ENCODE measurements around the gene SESN2. TPM values are rescaled to one million over a fixed set of nuclear protein-coding genes. Genes with fewer than 3 reads are reported as not detected.

The SESN2 gene, protein sequence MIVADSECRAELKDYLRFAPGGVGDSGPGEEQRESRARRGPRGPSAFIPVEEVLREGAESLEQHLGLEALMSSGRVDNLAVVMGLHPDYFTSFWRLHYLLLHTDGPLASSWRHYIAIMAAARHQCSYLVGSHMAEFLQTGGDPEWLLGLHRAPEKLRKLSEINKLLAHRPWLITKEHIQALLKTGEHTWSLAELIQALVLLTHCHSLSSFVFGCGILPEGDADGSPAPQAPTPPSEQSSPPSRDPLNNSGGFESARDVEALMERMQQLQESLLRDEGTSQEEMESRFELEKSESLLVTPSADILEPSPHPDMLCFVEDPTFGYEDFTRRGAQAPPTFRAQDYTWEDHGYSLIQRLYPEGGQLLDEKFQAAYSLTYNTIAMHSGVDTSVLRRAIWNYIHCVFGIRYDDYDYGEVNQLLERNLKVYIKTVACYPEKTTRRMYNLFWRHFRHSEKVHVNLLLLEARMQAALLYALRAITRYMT
- total RNA-seq: 14.7 TPM

GRCh38 chr1:28259252-28259933 is at the start of gene SESN2:
SESN2 (plus strand) TSS chr1:28259518; CDS start chr1:28259848, 330 bp downstream.
- Histone ChIP-seq H3K9me3 (no peaks in the 10 kb centered on the region), H3K27ac (peak within 1 kb of the TSS; percentile 94), H3K4me3 (peak within 1 kb of the TSS; percentile 99 to 100), H3K4me1 (peaks cover 22% of the 10 kb centered on the region), H3K27me3 (no peaks in the 10 kb centered on the region), H3K36me3 (no peaks in the 10 kb centered on the region)
- TF ChIP-seq, protein P1, sequence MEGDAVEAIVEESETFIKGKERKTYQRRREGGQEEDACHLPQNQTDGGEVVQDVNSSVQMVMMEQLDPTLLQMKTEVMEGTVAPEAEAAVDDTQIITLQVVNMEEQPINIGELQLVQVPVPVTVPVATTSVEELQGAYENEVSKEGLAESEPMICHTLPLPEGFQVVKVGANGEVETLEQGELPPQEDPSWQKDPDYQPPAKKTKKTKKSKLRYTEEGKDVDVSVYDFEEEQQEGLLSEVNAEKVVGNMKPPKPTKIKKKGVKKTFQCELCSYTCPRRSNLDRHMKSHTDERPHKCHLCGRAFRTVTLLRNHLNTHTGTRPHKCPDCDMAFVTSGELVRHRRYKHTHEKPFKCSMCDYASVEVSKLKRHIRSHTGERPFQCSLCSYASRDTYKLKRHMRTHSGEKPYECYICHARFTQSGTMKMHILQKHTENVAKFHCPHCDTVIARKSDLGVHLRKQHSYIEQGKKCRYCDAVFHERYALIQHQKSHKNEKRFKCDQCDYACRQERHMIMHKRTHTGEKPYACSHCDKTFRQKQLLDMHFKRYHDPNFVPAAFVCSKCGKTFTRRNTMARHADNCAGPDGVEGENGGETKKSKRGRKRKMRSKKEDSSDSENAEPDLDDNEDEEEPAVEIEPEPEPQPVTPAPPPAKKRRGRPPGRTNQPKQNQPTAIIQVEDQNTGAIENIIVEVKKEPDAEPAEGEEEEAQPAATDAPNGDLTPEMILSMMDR (IDR thresholded peaks at IDR 0.05): peak in 1 of 3 experiments; percentile 8
- TF ChIP-seq POLR2AphosphoS5 (IDR thresholded peaks at IDR 0.05; ENCODE audit: insufficient read depth in 1 of 2, low read depth in 1 of 2): peak; percentile 94 to 99
- peak; percentile 76 to 99 for TF ChIP-seq POLR2A (IDR thresholded peaks at IDR 0.05)
- intact Hi-C loops (cut with DNase I): loop anchor here (2.0 kb wide), 1 partner anchor 25 kb away; no protein-coding TSS in a partner anchor
- peak in 1 of 2 donors; percentile 100 for DNase-seq (ENCODE audit: extremely low spot score in 2 of 2)

- no peak for DNase-seq (ENCODE audit: extremely low spot score in 2 of 2)
- Histone ChIP-seq H3K4me1 (no peaks in the 10 kb centered on the region), H3K27me3 (no peaks in the 10 kb centered on the region), H3K4me3 (no peak overlapping the region), H3K36me3 (peaks cover 0 to 65% of the 10 kb centered on the region in 2 donors), H3K9me3 (no peaks in the 10 kb centered on the region), H3K27ac (no peak overlapping the region)
- intact Hi-C loops (cut with DNase I): loop anchor here (10.0 kb wide), 1 partner anchor 115 kb away; no protein-coding TSS in a partner anchor
- no peak for TF ChIP-seq POLR2A (IDR thresholded peaks at IDR 0.05)
Observed at GRCh38 chr1:28209700-28210099, 49.6 kb upstream of the SESN2 start.

DNA sequence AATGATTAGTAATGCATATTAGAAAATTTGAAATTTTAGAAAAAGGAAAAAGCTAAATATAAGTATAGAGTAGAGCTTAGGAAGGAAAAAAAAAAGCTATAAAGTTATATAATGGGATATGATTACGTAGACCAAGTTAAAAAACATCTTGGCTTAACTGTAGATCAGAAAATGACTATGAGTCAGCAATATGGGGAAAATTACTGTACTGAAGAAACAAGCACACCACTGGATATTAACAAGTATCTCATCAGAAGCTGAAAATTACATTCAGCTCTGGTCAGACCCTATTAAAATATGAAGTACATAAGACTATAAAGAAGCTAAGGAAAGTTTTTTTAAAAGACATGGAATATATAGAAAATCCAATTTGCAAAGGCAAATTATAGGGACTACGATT is 46.0 kb upstream of the SESN2 start:
- DNase-seq (ENCODE audit: extremely low spot score in 2 of 2): no peak
- intact Hi-C loops (cut with DNase I): loop anchor here (10.0 kb wide), 1 partner anchor 119 kb away; no protein-coding TSS in a partner anchor
- Histone ChIP-seq H3K4me3 (no peak overlapping the region), H3K9me3 (no peaks in the 10 kb centered on the region), H3K27me3 (no peaks in the 10 kb centered on the region), H3K36me3 (peaks cover 0 to 36% of the 10 kb centered on the region in 2 donors), H3K27ac (no peak overlapping the region), H3K4me1 (no peaks in the 10 kb centered on the region)
- TF ChIP-seq POLR2A (IDR thresholded peaks at IDR 0.05) (no peak), POLR2AphosphoS5 (IDR thresholded peaks at IDR 0.05; ENCODE audit: insufficient read depth in 1 of 2, low read depth in 1 of 2) (no peak)
- TF ChIP-seq, protein P1 (IDR thresholded peaks at IDR 0.05): no peak

DNA sequence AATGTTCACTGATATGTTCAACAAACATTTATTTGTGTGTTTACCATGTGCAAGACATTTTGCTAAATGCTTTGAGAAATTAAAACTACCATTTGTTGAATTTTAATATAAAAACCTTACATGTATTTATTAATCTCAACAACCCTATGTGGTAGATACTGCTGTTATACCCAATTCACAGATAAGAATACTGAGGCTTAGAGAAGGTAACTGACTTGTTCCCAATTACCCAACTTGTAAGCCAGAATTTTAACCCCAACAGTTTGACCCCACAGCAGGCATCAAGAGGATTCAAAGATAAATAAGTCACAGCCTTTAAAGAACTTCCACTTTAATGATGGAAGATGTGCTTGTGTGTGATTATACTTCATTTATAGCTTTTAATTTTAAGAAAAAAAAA is 30.2 kb upstream of the SESN2 start:
- H3K36me3 ChIP-seq: peaks cover 0 to 48% of the 10 kb centered on the region in 2 donors
- H3K27ac ChIP-seq: no peak overlapping the region
- intact Hi-C loops (cut with DNase I): no loop called here
- no peak overlapping the region for H3K4me3 ChIP-seq
- H3K4me1 ChIP-seq: peaks cover 22% of the 10 kb centered on the region
- no peak for DNase-seq (ENCODE audit: extremely low spot score in 2 of 2)
- no peaks in the 10 kb centered on the region for H3K9me3 ChIP-seq
- TF ChIP-seq POLR2A (IDR thresholded peaks at IDR 0.05) (no peak), POLR2AphosphoS5 (IDR thresholded peaks at IDR 0.05; ENCODE audit: insufficient read depth in 1 of 2, low read depth in 1 of 2) (no peak)
- TF ChIP-seq, protein P1 (IDR thresholded peaks at IDR 0.05): no peak
- no peaks in the 10 kb centered on the region for H3K27me3 ChIP-seq

DNA sequence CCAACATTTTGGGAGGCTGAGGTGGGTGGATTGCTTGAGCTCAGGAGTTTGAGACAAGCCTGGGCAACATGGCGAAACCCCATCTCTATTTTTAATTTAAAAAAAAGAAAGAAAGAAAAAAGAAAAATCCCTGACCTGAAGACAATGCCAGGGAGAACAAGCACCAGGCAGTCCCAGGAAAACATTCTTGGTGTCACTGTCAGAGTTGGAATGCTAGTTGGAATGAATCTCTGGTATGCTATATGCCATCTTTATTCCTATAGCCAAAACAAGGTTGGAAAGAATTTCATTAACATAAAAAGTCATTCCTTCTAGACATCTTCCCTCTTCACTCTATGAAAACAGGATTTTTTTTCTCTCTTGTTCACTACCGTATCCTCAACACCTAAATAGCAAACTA is 29.3 kb upstream of the SESN2 start:
- no peak overlapping the region for H3K27ac ChIP-seq
- no peak for DNase-seq (ENCODE audit: extremely low spot score in 2 of 2)
- no peak for TF ChIP-seq POLR2A (IDR thresholded peaks at IDR 0.05)
- TF ChIP-seq POLR2AphosphoS5 (IDR thresholded peaks at IDR 0.05; ENCODE audit: insufficient read depth in 1 of 2, low read depth in 1 of 2): no peak
- TF ChIP-seq, protein P1 (IDR thresholded peaks at IDR 0.05): no peak
- peaks cover 22% of the 10 kb centered on the region for H3K4me1 ChIP-seq
- no peaks in the 10 kb centered on the region for H3K27me3 ChIP-seq
- no peak overlapping the region for H3K4me3 ChIP-seq
- H3K9me3 ChIP-seq: no peaks in the 10 kb centered on the region
- H3K36me3 ChIP-seq: peaks cover 0 to 39% of the 10 kb centered on the region in 2 donors
- intact Hi-C loops (cut with DNase I): no loop called here
